Right atrium auricular region (tissue), 2 donors: ENCODE results near the gene REG3G. TPM values are rescaled to one million over a fixed set of nuclear protein-coding genes. Genes with fewer than 3 reads are reported as not detected.

Source experiments
- DNase-seq: peaks from one replicate; pipeline ENCODE4 v3.0.0-alpha.2; 2019; ENCODE audit warnings: low spot score
- H3K27ac ChIP-seq, 2 donors: fragments of 200-600 bp; sonication (generic); 1 replicate in 1 of 2; 2 replicates in 1 of 2; pipeline ENCODE4 v1.5.1; 2016 to 2019
- H3K27me3 ChIP-seq, 2 donors: fragments of 200-600 bp; sonication (generic); one replicate each; pipeline versions ENCODE4 v1.5.1 to v1.6.0; 2017 to 2019
- H3K36me3 ChIP-seq: fragments of 200-600 bp; sonication (generic); one replicate; pipeline ENCODE4 v1.5.1; 2016
- H3K4me1 ChIP-seq, 2 donors: fragments of 200-600 bp; sonication (generic); one replicate each; pipeline versions ENCODE4 v1.5.1 to v1.6.0; 2017 to 2019
- H3K4me3 ChIP-seq, 2 donors: fragments of 200-600 bp; sonication (generic); 1 replicate in 1 of 2; 2 replicates in 1 of 2; pipeline ENCODE4 v1.5.1; 2017 to 2019; ENCODE audit warnings: mild to moderate bottlenecking in 1 of 2, moderate library complexity in 1 of 2
- H3K9me3 ChIP-seq, 2 donors: fragments of 200-600 bp; sonication (generic); one replicate each; pipeline ENCODE4 v1.5.1; 2019
- total RNA-seq, 2 donors: library from RNA; depleted of rRNA; stranded (reverse); fragments of >200 nt; gene quantifications; one replicate each; pipeline ENCODE4 v1.1.0, GENCODE V29; 2016
- TF ChIP-seq, protein P1 (sequence below), 2 donors: fragments of 200-600 bp; sonication (generic); IDR thresholded peaks; one replicate each; pipeline ENCODE4 v1.5.1; 2019; ENCODE audit warnings: antibody characterized with exemption in 2 of 2

Gene REG3G
- total RNA-seq: not detected

GRCh38 chr2:79025421-79025820 lies at the start of gene REG3G:
Gene REG3G (plus strand): TSS chr2:79025702. CDS start chr2:79026094, 392 bp downstream.
- Histone ChIP-seq H3K9me3 (peaks cover 0 to 8% of the 10 kb centered on the region in 2 donors), H3K4me3 (no peak within 1 kb of the TSS), H3K36me3 (no peaks in the 10 kb centered on the region), H3K27ac (no peak within 1 kb of the TSS), H3K27me3 (no peaks in the 10 kb centered on the region), H3K4me1 (no peaks in the 10 kb centered on the region)
- TF ChIP-seq, protein P1, sequence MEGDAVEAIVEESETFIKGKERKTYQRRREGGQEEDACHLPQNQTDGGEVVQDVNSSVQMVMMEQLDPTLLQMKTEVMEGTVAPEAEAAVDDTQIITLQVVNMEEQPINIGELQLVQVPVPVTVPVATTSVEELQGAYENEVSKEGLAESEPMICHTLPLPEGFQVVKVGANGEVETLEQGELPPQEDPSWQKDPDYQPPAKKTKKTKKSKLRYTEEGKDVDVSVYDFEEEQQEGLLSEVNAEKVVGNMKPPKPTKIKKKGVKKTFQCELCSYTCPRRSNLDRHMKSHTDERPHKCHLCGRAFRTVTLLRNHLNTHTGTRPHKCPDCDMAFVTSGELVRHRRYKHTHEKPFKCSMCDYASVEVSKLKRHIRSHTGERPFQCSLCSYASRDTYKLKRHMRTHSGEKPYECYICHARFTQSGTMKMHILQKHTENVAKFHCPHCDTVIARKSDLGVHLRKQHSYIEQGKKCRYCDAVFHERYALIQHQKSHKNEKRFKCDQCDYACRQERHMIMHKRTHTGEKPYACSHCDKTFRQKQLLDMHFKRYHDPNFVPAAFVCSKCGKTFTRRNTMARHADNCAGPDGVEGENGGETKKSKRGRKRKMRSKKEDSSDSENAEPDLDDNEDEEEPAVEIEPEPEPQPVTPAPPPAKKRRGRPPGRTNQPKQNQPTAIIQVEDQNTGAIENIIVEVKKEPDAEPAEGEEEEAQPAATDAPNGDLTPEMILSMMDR (IDR thresholded peaks at IDR 0.05): no peak
- no peak for DNase-seq

GRCh38 chr2:78977661-78978145 lies 47.8 kb upstream of the REG3G start:
- TF ChIP-seq, protein P1 (IDR thresholded peaks at IDR 0.05): no peak
- Histone ChIP-seq H3K4me3 (no peak overlapping the region), H3K27me3 (peaks cover 0 to 3% of the 10 kb centered on the region in 2 donors), H3K27ac (no peak overlapping the region), H3K36me3 (no peaks in the 10 kb centered on the region), H3K4me1 (no peaks in the 10 kb centered on the region), H3K9me3 (no peaks in the 10 kb centered on the region)
- no peak for DNase-seq

- DNase-seq: no peak
- Histone ChIP-seq H3K27ac (no peak overlapping the region), H3K36me3 (no peaks in the 10 kb centered on the region), H3K27me3 (peaks cover 0 to 3% of the 10 kb centered on the region in 2 donors), H3K9me3 (no peaks in the 10 kb centered on the region), H3K4me3 (no peak overlapping the region), H3K4me1 (no peaks in the 10 kb centered on the region)
- TF ChIP-seq, protein P1 (IDR thresholded peaks at IDR 0.05): no peak
Measured at GRCh38 chr2:78978340-78978739, 47.2 kb upstream of the REG3G start.

GRCh38 chr2:78979380-78980151 lies 45.9 kb upstream of the REG3G start:
- DNase-seq: no peak
- Histone ChIP-seq H3K4me1 (no peaks in the 10 kb centered on the region), H3K4me3 (no peak overlapping the region), H3K36me3 (no peaks in the 10 kb centered on the region), H3K9me3 (no peaks in the 10 kb centered on the region), H3K27ac (no peak overlapping the region), H3K27me3 (peaks cover 0 to 3% of the 10 kb centered on the region in 2 donors)
- TF ChIP-seq, protein P1 (IDR thresholded peaks at IDR 0.05): peak in 1 of 2 donors; percentile 46

- H3K9me3 ChIP-seq: no peaks in the 10 kb centered on the region
- no peaks in the 10 kb centered on the region for H3K36me3 ChIP-seq
- no peak overlapping the region for H3K27ac ChIP-seq
- H3K27me3 ChIP-seq: peaks cover 0 to 3% of the 10 kb centered on the region in 2 donors
- no peak overlapping the region for H3K4me3 ChIP-seq
- no peaks in the 10 kb centered on the region for H3K4me1 ChIP-seq
- TF ChIP-seq, protein P1 (IDR thresholded peaks at IDR 0.05): no peak
- DNase-seq: no peak
Measured at GRCh38 chr2:78980152-78980465, 45.4 kb upstream of the REG3G start.
